ENCODE measurements around the gene CTNNBL1.

The CTNNBL1 gene

DNA sequence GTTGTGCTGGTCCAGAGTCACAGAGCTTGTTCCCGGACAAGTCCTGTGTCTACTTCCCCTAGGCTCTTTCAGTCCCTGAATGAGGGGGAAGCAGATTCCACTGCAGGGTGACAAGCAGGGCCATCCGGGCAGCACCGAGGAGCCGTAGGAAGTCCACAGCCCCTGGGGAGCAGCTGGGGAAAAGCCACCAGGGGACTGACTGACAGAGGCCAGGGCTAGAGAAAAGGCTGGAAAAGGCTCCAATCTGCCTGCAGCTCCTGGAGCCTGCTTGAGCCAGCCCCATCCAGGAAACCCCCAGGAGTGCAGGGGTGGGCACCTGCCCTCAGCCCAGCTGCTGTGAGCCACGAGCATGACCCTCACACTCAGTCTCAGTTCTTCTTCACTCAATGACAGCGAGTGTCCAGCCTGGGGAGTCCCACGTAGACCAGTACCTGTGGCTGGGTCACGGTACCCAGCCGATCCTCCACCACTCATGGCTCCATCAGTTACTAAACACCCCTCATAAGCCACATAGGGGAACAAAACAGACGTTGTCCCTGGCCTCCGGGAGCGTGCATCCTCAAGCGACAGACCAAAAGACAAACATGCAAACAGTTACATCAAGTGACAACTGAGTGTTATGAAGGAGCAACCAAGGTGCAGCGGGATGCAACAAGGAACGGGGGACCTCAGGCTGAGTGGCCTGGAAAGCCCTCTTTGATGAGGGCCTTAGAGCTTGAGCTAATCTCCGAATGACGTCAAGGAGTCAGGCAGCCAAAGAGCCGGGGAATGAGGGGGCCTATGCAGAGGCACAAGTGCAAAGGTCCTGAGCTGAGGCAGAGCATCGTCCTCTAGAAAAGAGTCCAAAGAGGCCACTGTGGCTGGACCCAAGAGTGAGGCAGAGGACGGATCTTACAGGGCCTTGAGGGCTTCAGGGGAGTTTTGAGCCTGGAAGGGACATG, 184.3 kb downstream of the CTNNBL1 start:
- no peak for DNase-seq (ENCODE audit: low read depth, low spot score)

DNA sequence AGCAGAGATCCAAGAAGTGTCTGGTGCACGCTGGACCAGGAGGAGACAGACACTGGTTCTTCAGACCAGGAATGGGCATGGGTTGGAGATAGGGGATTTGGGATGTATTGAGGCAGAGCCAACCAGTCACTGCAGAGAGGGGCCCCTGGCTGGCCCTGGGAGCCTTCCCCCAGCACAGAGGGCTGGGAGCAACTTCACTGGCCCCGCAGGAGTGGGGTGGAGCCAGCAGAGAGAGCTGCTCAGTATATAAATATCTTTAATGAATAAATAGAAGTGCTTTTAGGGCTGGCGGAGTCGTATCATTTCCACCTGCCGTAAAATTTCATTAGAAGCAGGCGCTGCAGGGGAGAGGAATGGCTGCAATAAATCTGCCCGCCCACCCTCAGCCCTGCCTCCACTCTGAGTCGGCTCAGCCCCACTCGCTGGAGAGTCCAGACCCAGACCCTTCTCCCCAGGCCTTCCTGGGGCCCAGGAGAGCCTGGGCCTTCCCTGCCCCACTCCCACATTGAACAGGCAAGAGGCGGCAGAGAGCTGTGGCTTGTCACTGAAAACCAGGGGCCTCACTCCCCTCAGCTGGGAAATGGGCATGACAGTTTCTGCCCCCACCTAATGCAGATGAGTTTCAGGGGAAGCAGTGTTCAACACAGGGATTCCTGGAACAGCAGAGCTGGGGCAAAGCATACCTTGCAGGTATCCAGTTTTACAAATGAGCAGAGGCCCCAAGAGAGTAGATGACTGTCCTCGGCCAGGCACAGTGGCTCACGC, 185.2 kb downstream of the CTNNBL1 start:
- DNase-seq (ENCODE audit: low read depth, low spot score), result no peak

DNA sequence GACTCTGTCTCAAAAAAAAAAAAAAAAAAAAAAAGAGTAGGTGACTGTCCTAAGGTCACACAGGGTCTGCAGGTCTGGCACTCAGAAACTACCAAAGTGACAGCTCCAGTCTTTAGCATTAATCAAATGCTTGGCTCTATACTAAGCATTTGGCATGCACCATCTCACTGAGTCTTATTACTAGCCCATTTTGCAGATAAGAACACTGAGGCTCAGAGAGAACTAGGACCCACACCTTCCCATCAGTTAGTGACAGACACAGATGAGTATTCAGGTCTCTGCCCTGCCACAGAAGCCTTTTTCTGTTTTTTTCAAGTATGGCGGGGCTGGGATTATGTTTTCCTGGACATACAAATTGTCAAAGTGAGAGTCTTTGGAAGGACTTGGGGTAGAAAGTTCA, 186.0 kb downstream of the CTNNBL1 start:
- no peak for DNase-seq (ENCODE audit: low read depth, low spot score)

DNA sequence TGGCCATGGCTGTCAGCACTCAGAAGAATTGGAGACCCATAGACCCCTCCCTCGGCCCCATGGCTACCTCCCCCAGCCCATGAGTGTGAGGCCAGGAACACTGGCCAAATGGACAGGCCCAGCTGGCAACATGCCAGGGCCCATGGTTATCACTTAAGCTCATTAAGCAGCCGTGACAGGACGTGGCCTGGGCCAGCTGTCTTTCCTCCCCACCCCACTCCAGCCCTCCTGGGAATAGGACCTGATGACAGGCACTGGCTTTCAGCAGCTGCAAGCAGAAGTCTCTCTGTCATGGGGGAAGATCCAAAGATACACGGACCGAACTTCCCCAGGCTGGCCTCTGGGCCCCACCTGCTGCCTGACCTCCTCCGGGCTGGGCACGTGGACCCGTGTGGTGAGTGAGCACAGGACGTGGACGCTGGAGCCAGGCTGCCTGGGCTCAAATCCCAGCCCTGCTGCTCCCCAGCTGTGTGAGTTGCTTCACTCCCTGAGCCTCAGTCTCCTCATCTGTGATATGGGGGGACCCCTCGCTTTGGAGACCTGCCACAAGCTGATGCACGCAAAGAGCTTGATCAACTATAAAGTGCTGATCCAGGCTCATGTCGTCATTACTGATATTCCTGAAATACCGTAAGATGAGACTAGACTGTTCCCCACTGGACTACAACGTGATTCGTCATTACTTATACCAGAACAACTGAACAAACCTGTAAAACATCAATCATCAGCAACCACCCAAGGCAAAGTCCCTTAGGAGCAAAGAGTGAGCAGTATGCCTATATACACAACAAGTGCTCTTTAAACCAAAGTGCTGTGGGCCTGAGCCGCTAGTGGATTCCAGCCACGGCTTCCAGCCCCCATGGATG, 187.1 kb downstream of the CTNNBL1 start:
- no peak for DNase-seq (ENCODE audit: low read depth, low spot score)

DNA sequence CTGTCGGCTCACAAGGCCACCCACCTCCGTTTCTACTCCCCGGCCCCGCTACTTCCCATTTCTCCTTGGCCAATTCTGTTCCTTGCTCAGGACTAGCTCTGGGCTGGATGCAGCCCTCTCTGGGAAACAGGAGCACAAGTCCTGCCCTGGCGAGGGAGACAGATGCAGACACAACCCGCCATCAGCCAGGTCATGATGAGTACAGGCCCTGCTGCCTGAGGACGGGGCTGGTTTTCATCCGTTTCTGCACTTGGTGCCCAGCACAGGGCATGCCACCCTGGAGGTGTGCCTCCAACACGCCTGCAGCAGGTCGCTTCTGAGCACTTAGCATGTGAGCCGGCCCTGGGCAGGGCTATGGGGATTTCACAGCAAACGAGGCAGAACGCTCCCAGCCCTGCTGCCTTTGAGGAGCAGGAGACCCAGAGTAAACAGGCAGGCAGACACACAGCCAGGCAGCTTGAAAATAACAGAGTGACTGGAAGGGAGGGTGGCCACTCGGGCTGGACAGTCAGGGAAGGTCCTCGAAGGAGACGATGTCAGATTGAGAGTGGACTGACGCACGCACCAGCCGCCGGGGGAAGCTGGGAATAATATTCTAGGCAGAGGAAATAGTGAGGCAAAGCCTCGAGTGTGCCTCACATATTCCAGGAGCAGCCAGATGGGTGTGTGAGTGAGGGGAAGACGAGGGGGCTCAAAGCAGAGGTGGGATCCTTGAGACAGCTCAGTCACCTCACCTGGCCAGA, 187.9 kb downstream of the CTNNBL1 start:
- no peak for DNase-seq (ENCODE audit: low read depth, low spot score)

DNA sequence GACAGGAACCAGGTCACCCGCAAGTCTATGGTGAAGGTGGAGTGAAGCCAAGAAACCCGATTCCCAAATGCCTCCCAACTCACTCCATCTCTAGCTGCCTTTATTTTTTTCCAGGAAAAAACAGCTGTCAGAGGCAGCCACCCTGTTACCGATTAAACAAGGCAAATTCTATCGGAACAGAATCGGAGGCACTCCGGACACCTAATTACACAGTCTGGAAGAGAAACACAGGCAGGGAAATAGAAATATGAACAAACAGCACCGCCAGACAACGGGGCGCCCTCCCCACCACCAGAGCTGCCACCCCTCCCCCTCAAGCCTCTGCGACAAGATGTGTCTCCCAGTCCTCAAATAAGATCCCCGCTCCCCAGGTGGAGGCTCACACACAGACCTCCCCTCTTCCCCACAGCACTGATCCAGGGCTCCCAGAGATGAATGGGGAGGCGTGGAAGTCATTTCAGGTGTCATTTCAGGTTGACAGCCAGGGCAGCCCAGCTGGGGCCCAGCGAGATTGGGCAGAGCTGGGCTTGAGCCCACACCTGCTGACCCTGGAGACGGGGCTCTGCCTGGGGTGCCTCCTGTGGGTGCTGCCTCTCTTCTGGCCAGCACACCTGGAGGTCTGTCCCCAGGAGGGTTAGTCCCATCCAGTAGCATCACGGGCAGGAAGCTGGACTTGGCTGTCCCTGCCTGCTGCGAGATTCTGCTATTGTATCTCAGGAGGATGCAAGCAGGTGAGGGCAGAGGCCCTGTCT, 189.3 kb downstream of the CTNNBL1 start:
- no peak for DNase-seq (ENCODE audit: low read depth, low spot score)

DNA sequence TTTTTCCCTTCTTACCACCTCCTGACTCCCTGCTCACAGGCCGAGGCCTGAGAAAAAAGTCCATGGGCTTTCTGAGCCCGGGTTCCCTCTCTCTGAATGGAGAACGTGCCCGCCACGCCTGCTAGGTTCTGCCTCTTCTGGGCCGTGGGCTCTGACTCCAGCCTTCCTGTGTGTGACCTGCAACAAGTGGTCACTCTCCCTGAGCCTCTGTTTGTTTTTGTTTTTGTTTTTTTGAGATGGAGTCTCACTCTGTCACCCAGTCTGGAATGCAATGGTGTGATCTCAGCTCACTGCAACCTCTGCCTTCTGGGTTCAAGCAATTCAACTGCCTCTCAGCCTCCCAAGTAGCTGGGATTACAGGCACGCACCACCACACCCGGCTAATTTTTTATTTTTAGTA, 191.2 kb downstream of the CTNNBL1 start:
- no peak for DNase-seq (ENCODE audit: low read depth, low spot score)

DNA sequence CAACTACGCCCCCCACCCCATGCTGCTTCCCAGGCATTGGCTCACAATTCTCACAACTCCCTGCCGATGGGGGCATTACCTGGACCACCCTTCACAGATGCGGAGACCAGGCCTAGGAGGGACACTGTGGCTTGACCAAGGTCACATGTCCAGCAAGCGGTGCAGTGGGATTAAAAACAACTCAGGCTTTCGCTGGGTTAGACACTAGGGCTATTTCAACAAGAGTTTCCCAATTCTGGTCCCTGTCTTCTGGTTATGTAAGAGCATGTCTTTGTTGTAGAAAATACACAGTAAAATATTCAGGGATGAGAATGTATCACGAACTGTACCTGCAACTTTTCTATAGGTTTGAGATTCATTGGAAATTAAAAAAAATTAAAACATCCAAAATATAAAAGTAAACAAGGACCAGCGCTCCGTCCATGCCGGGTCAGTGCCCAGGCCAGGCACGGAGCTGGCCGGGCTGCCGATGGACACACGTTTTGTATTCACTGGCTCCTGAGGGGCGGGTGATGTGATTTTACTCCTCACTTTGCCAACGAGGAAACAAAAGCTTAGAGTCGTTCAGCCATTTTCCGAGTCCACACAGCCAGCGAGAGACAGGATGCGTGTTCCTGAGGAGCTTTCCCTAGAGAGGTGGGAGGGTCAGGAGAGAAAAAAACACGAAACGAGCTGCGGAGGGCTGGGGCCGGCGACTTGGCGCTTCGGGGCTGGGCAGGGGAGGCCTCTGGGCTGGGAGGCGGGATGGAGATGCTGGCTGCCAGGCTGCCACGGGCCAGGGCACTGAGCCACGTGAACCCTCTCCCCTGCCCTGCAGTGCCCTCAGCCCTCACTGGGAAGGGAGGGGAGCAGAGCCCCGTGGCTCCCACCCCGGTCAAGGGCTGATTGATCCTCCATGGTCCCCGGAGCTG, 192.0 kb downstream of the CTNNBL1 start:
- no peak for DNase-seq (ENCODE audit: low read depth, low spot score)

DNA sequence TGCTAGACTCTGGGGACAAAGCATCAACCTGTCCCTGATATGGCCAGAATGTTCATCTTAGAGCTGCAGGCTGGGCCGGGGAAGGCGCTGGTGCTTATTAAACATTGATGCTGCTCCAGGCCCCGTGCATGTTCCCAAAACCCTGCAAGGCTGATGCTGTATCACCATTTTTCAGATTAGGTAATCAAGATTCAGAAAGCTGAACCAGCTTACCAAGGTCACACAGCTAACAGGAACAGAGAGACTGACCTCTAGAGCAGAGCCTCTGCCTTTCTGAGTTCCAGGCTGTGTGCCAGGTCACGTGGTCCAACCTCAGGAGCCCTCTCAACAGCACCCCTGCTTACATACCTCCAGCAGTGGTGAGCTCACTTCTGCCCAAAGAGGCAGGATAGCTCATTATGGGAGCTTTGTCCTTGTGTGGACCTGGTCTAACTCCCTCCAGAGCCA, 193.0 kb downstream of the CTNNBL1 start:
- no peak for DNase-seq (ENCODE audit: low read depth, low spot score)

DNA sequence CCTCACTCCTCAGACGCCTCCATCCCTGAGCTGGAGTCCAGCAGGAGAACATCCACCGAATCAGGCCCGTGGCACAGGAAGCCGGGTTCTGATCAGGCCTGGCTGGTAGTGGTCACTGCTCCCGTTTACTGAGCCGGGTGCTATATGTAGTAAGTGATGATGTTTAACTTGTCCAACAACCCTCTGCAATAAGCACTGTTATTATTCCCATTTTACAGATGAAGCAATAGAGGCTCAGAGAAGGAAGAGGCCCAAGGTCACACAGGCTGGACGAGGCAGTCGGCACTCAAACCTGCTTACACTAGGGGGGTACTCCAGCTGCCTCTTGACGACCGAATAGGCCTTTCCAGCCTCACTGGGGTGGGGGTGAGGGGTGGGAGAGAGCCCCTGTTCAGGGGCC, 194.8 kb downstream of the CTNNBL1 start:
- DNase-seq (ENCODE audit: low read depth, low spot score), result no peak

DNA sequence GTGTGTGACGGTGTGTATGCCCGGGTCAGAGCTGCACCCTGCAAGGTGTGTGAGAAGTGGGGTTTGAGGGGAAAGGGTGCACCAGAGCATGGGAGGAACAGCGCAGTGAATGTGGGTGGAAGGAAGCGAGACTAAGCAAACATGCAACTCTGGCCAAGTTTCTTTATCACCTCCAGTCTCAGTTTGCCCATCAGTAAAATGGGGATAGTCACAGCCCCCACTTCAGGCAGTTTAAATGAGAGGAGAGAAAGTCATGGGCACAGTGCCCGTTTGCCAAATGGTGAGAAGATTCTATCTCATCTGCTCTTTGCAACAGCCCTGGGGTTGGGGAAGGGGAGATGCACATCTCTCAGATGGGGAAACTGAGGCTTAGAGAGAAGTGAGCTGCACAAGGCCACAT, 196.3 kb downstream of the CTNNBL1 start:
- no peak for DNase-seq (ENCODE audit: low read depth, low spot score)

DNA sequence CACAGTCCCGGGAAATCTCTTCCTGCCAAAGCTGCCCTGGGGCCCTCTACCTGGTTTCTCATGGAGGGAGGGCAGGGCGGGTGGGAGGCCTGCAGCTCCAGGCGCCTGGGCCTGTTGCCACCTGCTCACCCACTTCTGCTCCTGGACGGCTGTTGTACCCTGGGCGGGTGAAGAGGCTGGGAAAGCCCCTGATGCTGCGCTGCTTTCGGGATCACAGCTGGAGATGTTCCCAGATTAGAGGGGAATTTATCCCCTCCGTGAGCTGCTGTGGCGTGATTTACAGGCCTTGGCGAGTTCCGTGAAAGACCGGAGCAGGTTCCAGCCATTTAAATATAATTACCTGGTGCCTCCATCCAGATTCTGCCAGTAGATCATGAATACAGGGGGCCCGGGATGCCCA, 196.8 kb downstream of the CTNNBL1 start:
- no peak for DNase-seq (ENCODE audit: low read depth, low spot score)

DNA sequence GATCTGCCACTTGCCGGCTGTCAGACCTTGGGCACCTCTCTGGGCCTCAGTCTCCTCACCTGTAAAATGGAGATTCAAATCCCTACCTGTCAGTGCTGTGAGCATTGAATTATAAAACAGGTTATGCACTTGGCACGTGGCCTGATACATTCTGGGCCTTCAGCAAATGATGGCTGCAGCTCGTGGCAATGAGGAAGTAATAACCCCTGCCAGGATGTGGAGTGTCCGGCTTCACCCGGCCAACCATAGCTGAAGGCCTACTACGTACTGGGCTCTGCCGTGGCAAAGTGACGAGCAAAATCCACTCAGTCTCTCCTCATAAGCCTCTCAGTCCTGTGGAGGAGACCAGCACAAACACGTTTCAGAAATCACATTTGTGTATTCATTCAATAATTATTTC, 198.2 kb downstream of the CTNNBL1 start:
- DNase-seq (ENCODE audit: low read depth, low spot score), result no peak

DNA sequence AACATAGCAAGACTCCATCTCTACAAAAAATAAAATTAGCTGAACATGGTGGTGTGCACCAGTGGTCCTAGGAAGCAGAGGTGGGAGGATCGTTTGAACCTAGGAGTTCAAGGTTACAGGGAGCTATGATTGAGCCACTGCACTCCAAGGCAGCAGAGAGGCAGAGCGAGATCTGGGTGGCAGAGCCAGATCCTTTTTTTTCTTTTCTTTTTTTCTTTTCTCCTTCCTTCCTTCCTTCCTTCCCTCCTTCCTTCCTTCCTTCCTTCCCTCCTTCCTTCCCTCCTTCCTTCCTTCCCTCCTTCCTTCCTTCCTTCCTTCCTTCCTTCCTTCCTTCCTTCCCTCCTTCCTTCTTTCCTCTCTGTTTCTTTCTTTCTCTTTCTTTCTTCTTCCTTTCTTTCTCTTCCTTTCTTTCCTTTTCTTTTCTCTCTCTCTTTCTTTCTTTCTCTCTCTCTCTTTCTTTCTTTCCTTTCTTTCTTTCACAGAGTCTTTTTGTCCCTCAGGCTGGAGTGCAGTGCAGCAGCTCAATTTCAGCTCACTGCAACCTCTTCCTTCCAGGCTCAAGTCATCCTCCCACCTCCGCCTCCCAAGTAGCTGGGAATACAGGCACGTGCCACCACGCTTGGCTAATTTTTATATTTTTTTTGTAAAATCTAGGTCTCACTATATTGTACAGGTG, 199.9 kb downstream of the CTNNBL1 start:
- DNase-seq (ENCODE audit: low read depth, low spot score), result no peak

DNA sequence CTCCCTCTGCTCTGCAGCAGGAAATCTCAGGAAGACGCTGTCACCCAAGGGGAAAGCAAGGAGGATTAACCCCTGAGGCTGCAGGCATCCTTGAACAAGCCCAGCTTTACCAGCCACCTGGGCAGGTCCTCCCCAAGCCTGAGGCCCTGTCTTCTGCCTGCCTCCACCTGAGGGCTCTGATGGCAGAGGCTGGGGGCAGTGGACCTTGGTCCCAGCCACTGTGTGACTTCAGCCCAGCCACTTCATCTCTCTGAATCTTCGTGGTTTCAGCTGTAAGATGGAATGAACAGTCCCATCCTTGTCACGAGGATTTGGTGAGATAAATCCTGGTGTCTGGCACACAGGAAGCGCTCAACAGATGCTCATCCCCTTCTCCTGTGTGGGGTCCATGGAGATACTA, 200.6 kb downstream of the CTNNBL1 start:
- no peak for DNase-seq (ENCODE audit: low read depth, low spot score)

DNA sequence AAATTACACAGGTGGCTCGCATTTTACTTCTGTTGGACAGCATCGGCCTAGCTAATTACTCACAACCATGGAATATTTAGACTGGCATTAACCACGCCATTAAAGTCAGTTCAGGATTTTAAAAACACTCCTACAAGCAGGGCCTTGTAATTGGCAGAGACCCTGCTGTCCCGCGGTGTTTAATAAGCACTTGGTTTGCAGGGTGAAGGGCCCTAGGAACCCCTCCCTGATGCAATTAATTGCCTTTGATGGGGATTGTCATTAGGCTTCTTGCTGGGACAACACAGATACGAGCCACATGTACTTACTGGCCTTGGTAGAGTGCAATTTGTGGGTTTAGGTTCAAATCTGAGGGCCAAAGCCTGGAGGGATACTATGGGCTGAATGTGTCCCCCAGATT, 201.3 kb downstream of the CTNNBL1 start:
- DNase-seq (ENCODE audit: low read depth, low spot score), result no peak

DNA sequence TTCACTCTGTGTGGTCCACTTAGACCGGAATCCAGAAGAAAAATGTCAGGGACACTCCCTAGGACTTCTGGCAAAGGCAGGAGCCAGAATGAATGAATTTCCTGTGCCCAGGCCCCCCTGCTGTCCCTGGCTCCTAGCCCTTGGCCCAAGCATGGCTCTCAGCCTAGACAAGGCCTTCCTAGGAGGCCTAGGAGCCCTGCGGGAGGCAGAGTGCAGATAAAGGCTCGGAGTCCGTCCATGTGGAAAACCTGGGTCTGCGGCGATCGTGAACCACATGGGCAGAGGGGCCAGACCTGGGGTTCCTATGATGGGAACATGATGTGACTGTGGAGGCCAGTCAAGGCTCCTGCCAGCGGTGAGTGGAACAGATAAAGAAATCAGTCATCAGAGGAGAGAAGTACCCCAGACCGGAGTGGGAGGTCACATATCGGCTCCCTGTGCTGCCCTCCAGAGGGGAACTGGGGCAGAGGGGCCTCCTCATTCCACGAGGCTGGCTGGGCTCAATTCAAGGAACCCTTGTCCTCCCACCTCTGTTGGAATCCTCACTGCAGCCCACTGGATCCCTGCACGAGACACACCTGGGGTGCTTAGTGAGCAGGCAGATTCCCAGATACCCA, 203.2 kb downstream of the CTNNBL1 start:
- DNase-seq (ENCODE audit: low read depth, low spot score), result peak; percentile 57
